Measurements from ENCODE around the gene VTCN1. TPM values are rescaled to one million over a fixed set of nuclear protein-coding genes. Genes with fewer than 3 reads are reported as not detected.

Gene VTCN1
- total and polyA plus RNA-seq, 2 of the 13 experiments (the other 11 are each of a cell fraction or from before 2014, with no cell fraction given), result not detected

- TF ChIP-seq KLF15 (CRISPR knock-in tag; IDR thresholded peaks at IDR 0.05; ENCODE audit: borderline replicate concordance) (no peak), ZNF800 (CRISPR knock-in tag; IDR thresholded peaks at IDR 0.05) (0 out of 2 replicates have a peak, but pooled peaks have one; percentile 24), ZNF740 (CRISPR knock-in tag; IDR thresholded peaks at IDR 0.05) (no peak), GATAD2A (CRISPR knock-in tag; IDR thresholded peaks at IDR 0.05) (peak; percentile 36; the same call in 1 of the 2 replicates), TCF7L2 (IDR thresholded peaks at IDR 0.05; ENCODE audit: low read depth, low read length) (no peak), HMGXB4 (CRISPR knock-in tag; IDR thresholded peaks at IDR 0.05; ENCODE audit: borderline replicate concordance in 1 of 2, low read depth in 1 of 2) (peak; percentile 68 to 70; a peak in 3 of 4 replicates), ZNF260 (CRISPR knock-in tag; IDR thresholded peaks at IDR 0.05; ENCODE audit: borderline replicate concordance, low read depth) (no peak), BHLHE40 (IDR thresholded peaks at IDR 0.05; ENCODE audit: low read length) (no peak), NR0B2 (CRISPR knock-in tag; IDR thresholded peaks at IDR 0.05) (no peak), ZBTB39 (CRISPR knock-in tag; IDR thresholded peaks at IDR 0.05) (no peak), ZNF776 (CRISPR knock-in tag; IDR thresholded peaks at IDR 0.05) (no peak), TP53 (CRISPR knock-in tag; conservative IDR thresholded peaks at IDR 0.05) (no peak), ZNF280B (CRISPR knock-in tag; IDR thresholded peaks at IDR 0.05; ENCODE audit: borderline replicate concordance) (0 out of 2 replicates have a peak, but pooled peaks have one; percentile 52), SOX13 (IDR thresholded peaks at IDR 0.05) (no peak), SOX13 (CRISPR knock-in tag; conservative IDR thresholded peaks at IDR 0.05 in 1 of 2, IDR thresholded peaks at IDR 0.05 in 1 of 2) (no peak), ZNF567 (CRISPR knock-in tag; IDR thresholded peaks at IDR 0.05; ENCODE audit: borderline replicate concordance) (no peak), YY1 (IDR thresholded peaks at IDR 0.05; ENCODE audit: insufficient read depth, insufficient replicate concordance, low read depth, low read length) (no peak), ZNF292 (CRISPR knock-in tag; IDR thresholded peaks at IDR 0.05; ENCODE audit: borderline replicate concordance, low read depth) (no peak), NFIC (IDR thresholded peaks at IDR 0.05; ENCODE audit: low read length) (no peak)
These were observed 89.0 kb downstream of the VTCN1 start, which contains the start of gene TRIM45 (continued) for GRCh38 chr1:117121589-117122329.

All from HepG2 (cell line).